HepG2 (cell line): Measurements from ENCODE around the gene GSC2. TPM values are rescaled to one million over a fixed set of nuclear protein-coding genes. Genes with fewer than 3 reads are reported as not detected.
A peak's percentile ranks its signal among the peaks of the same experiment; 100 is the strongest.

ENCODE experiments used
- CEBPB ChIP-seq: IDR thresholded peaks from 2 replicates; pipeline ENCODE4 v1.6.1; 2011; ENCODE audit warnings: low read depth, low read length, improper control_type of control experiment, borderline replicate concordance
- ELF4 ChIP-seq: sonication (generic); formaldehyde crosslinking; IDR thresholded peaks from 2 replicates; pipeline ENCODE4 v1.5.0; 2020; ENCODE audit warnings: missing genetic modification reagents, mild to moderate bottlenecking, moderate library complexity, borderline replicate concordance
- HNF4A ChIP-seq: sonication (generic); formaldehyde crosslinking; IDR thresholded peaks from 2 replicates; pipeline ENCODE4 v1.4.0; 2020; ENCODE audit warnings: missing genetic modification reagents
- IKZF4 ChIP-seq: sonication (generic); formaldehyde crosslinking; IDR thresholded peaks from 2 replicates; pipeline ENCODE4 v1.5.1; 2020; ENCODE audit warnings: borderline replicate concordance, mild to moderate bottlenecking, low read depth, missing genetic modification reagents; ENCODE audit errors: not compliant biosample characterization
- KLF12 ChIP-seq: sonication (generic); formaldehyde crosslinking; IDR thresholded peaks from 2 replicates; pipeline ENCODE4 v1.4.0; 2020; ENCODE audit warnings: missing genetic modification reagents, borderline replicate concordance
- NONO ChIP-seq, 2 experiments: fragments of 450-650 bp in 1 of 2; sonication (generic) in 1 of 2; formaldehyde crosslinking in 1 of 2; IDR thresholded peaks in 1 of 2; conservative IDR thresholded peaks in 1 of 2; 2 replicates each; pipeline versions ENCODE4 v1.6.1 to v1.8.0; 2017 to 2022; ENCODE audit warnings: mild to moderate bottlenecking in 1 of 2, missing genetic modification reagents in 1 of 2, moderate library complexity in 1 of 2
- SMAD1 ChIP-seq: sonication (generic); formaldehyde crosslinking; IDR thresholded peaks from 2 replicates; pipeline ENCODE4 v1.4.0; 2020; ENCODE audit warnings: missing genetic modification reagents, low read depth, mild to moderate bottlenecking, borderline replicate concordance
- SMC3 ChIP-seq: IDR thresholded peaks from 2 replicates; pipeline ENCODE4 v1.6.1; 2011; ENCODE audit warnings: low read length, improper control_type of control experiment
- TBX3 ChIP-seq: fragments of 450-650 bp; IDR thresholded peaks from 2 replicates; pipeline ENCODE4 v1.6.1; 2017; ENCODE audit warnings: antibody characterized with exemption, mild to moderate bottlenecking, inconsistent platforms, borderline replicate concordance
- ZFY ChIP-seq: sonication (generic); formaldehyde crosslinking; IDR thresholded peaks from 2 replicates; pipeline ENCODE4 v1.4.0; 2020; ENCODE audit warnings: missing genetic modification reagents
- ZMYM3 ChIP-seq: sonication (generic); formaldehyde crosslinking; IDR thresholded peaks from 2 replicates; pipeline ENCODE4 v1.5.1; 2020; ENCODE audit warnings: mild to moderate bottlenecking, missing genetic modification reagents
- ZNF20 ChIP-seq: sonication (generic); formaldehyde crosslinking; IDR thresholded peaks from 2 replicates; pipeline ENCODE4 v1.4.0; 2020; ENCODE audit warnings: mild to moderate bottlenecking, moderate library complexity, missing genetic modification reagents
- ZNF343 ChIP-seq: sonication (generic); formaldehyde crosslinking; IDR thresholded peaks from 2 replicates; pipeline ENCODE4 v1.4.0; 2020; ENCODE audit warnings: mild to moderate bottlenecking, missing genetic modification reagents
- ZNF629 ChIP-seq: sonication (generic); formaldehyde crosslinking; conservative IDR thresholded peaks from 2 replicates; pipeline ENCODE4 v1.5.0; 2020; ENCODE audit warnings: missing genetic modification reagents
- ZNF766 ChIP-seq: sonication (generic); formaldehyde crosslinking; IDR thresholded peaks from 2 replicates; pipeline ENCODE4 v1.5.0; 2020; ENCODE audit warnings: missing genetic modification reagents, borderline replicate concordance
- ZNF781 ChIP-seq: sonication (generic); formaldehyde crosslinking; IDR thresholded peaks from 2 replicates; pipeline ENCODE4 v1.5.1; 2020; ENCODE audit warnings: borderline replicate concordance, mild to moderate bottlenecking, missing genetic modification reagents; ENCODE audit errors: not compliant biosample characterization
- polyA plus RNA-seq, 8 experiments: library from polyadenylated mRNA; depleted of rRNA in 3 of 8; stranded (reverse) in 7 of 8; unstranded in 1 of 8; fragments of >200 nt; fragmentation: Illumina TruSeq in 4 of 8; extraction: Trizol in 4 of 8; gene quantifications; 2 replicates each; pipeline versions ENCODE4 v1.2.1 to v1.2.3, GENCODE V29; 2011 to 2016; ENCODE audit warnings: low read depth in 4 of 8, missing spikeins in 1 of 8, mixed read lengths in 1 of 8; ENCODE audit not compliant: insufficient read depth in 1 of 8
- total RNA-seq, 5 experiments: library from RNA; depleted of rRNA; stranded (reverse); fragments of >200 nt; fragmentation: Illumina TruSeq; extraction: Trizol; gene quantifications; 2 replicates each; pipeline ENCODE4 v1.2.3, GENCODE V29; 2016; ENCODE audit warnings: low read depth in 1 of 5
- TF ChIP-seq, protein P1 (sequence below): sonication (generic); formaldehyde crosslinking; IDR thresholded peaks from 2 replicates; pipeline ENCODE4 v1.4.0; 2020; ENCODE audit warnings: low read depth, missing genetic modification reagents
- TF ChIP-seq, protein P2 (sequence below): IDR thresholded peaks from 2 replicates; pipeline ENCODE4 v1.6.1; 2016; ENCODE audit warnings: low read depth
- TF ChIP-seq, protein P3 (sequence below): sonication (generic); formaldehyde crosslinking; IDR thresholded peaks from 2 replicates; pipeline ENCODE4 v1.4.0; 2020; ENCODE audit warnings: missing genetic modification reagents, mild to moderate bottlenecking, borderline replicate concordance

GSC2 gene
- total and polyA plus RNA-seq, 2 of the 13 experiments (the other 11 are each of a cell fraction or from before 2014, with no cell fraction given) = not detected

DNA sequence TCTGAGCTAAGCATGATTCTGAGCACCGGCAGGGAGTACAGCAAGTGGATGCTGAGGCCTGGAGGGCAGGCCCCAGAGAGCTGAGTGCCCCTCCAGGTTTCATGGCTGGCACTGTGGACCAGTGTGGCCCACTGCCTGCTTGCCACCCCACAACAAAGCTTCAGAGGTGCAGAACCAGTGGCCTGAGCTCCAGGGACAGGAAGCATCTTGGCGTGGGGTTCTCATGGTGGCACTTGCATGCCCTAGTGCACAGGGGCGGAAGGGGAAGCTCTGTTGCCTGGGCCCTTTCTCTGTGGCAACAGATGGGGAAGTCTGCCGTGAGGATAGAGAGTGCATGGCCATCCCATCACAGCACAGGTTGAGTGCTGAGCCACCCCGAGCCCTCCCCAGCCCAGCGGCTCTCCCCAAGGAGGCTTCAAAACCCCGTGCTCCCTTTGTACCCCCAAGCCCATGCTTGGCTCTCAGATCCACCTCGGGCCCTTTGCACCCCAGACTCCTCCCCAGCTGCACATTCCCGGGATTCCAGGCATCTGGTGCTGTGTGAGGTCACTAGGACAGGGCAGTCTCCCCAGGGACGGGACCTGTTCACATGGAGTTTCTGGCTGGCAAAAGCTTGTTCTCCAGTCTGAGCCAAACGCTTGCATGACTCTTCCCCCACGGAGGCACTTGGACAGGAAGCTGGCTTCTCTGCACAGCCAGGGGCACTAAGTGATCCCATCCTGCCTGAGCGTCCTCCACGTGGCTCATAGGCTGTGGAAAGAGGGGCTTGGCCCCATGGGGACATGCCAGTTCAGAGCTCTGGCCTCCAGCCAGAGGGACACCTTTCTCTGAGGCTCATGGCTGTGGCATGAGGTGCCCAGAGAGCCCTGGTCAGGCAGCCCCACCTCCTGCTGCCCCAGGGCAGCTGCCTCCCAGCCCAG is 24.3 kb upstream of the GSC2 start (continued):
- TF ChIP-seq, protein P1, sequence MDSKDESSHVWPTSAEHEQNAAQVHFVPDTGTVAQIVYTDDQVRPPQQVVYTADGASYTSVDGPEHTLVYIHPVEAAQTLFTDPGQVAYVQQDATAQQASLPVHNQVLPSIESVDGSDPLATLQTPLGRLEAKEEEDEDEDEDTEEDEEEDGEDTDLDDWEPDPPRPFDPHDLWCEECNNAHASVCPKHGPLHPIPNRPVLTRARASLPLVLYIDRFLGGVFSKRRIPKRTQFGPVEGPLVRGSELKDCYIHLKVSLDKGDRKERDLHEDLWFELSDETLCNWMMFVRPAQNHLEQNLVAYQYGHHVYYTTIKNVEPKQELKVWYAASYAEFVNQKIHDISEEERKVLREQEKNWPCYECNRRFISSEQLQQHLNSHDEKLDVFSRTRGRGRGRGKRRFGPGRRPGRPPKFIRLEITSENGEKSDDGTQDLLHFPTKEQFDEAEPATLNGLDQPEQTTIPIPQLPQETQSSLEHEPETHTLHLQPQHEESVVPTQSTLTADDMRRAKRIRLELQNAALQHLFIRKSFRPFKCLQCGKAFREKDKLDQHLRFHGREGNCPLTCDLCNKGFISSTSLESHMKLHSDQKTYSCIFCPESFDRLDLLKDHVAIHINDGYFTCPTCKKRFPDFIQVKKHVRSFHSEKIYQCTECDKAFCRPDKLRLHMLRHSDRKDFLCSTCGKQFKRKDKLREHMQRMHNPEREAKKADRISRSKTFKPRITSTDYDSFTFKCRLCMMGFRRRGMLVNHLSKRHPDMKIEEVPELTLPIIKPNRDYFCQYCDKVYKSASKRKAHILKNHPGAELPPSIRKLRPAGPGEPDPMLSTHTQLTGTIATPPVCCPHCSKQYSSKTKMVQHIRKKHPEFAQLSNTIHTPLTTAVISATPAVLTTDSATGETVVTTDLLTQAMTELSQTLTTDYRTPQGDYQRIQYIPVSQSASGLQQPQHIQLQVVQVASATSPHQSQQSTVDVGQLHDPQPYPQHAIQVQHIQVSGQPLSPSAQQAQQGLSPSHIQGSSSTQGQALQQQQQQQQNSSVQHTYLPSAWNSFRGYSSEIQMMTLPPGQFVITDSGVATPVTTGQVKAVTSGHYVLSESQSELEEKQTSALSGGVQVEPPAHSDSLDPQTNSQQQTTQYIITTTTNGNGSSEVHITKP (CRISPR knock-in tag) = no peak
- TF ChIP-seq, protein P2, sequence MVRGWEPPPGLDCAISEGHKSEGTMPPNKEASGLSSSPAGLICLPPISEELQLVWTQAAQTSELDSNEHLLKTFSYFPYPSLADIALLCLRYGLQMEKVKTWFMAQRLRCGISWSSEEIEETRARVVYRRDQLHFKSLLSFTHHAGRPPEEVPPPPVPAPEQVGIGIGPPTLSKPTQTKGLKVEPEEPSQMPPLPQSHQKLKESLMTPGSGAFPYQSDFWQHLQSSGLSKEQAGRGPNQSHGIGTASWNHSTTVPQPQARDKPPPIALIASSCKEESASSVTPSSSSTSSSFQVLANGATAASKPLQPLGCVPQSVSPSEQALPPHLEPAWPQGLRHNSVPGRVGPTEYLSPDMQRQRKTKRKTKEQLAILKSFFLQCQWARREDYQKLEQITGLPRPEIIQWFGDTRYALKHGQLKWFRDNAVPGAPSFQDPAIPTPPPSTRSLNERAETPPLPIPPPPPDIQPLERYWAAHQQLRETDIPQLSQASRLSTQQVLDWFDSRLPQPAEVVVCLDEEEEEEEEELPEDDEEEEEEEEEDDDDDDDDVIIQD (CRISPR knock-in tag) = no peak
- TF ChIP-seq ELF4 (CRISPR knock-in tag) = no peak
- TF ChIP-seq TBX3 = no peak
- no peak for TF ChIP-seq ZNF781 (CRISPR knock-in tag)
- peak; percentile 17 for TF ChIP-seq ZFY
- TF ChIP-seq ZNF766 (CRISPR knock-in tag) = no peak
- TF ChIP-seq ZMYM3 (CRISPR knock-in tag) = 0 out of 2 replicates have a peak, but pooled peaks have one; percentile 16
- TF ChIP-seq, protein P3, sequence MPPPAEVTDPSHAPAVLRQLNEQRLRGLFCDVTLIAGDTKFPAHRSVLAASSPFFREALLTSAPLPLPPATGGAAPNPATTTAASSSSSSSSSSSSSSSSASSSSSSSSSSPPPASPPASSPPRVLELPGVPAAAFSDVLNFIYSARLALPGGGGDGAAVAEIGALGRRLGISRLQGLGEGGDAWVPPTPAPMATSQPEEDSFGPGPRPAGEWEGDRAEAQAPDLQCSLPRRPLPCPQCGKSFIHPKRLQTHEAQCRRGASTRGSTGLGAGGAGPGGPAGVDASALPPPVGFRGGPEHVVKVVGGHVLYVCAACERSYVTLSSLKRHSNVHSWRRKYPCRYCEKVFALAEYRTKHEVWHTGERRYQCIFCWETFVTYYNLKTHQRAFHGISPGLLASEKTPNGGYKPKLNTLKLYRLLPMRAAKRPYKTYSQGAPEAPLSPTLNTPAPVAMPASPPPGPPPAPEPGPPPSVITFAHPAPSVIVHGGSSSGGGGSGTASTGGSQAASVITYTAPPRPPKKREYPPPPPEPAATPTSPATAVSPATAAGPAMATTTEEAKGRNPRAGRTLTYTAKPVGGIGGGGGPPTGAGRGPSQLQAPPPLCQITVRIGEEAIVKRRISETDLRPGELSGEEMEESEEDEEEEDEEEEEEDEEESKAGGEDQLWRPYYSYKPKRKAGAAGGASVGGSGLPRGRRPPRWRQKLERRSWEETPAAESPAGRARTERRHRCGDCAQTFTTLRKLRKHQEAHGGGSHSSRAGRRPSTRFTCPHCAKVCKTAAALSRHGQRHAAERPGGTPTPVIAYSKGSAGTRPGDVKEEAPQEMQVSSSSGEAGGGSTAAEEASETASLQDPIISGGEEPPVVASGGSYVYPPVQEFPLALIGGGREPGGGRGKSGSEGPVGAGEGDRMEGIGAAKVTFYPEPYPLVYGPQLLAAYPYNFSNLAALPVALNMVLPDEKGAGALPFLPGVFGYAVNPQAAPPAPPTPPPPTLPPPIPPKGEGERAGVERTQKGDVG (CRISPR knock-in tag) = no peak
- peak; percentile 40; the same call in 1 of the 2 replicates for TF ChIP-seq HNF4A (CRISPR knock-in tag)
- no peak for TF ChIP-seq CEBPB
- no peak for TF ChIP-seq IKZF4 (CRISPR knock-in tag)
- no peak; the same call in 1 of the 2 replicates for TF ChIP-seq SMAD1 (CRISPR knock-in tag)
- TF ChIP-seq ZNF20 = no peak
- TF ChIP-seq SMC3 = no peak
- TF ChIP-seq KLF12 (CRISPR knock-in tag) = no peak
- no peak for TF ChIP-seq NONO (IDR thresholded peaks at IDR 0.05)
- TF ChIP-seq NONO (CRISPR knock-in tag; conservative IDR thresholded peaks at IDR 0.05) = peak; percentile 86
- TF ChIP-seq ZNF629 (CRISPR knock-in tag) = no peak
- no peak for TF ChIP-seq ZNF343 (CRISPR knock-in tag)
